Stomach (tissue), 9 donors: ENCODE data around the gene FDCSP. TPM values are rescaled to one million over a fixed set of nuclear protein-coding genes. Genes with fewer than 3 reads are reported as not detected.
A peak's percentile ranks its signal among the peaks of the same experiment; 100 is the strongest.

Source experiments
- DNase-seq, 2 donors: peaks; one replicate each; pipeline versions ENCODE4 v3.0.0 to v3.0.0-alpha.2; 2013 to 2019
- H3K27ac ChIP-seq, 5 donors: fragments of 200-600 bp in 4 of 5; sonication (generic) in 4 of 5; one replicate each; pipeline ENCODE4 v1.5.1; 2013 to 2019; ENCODE audit warnings: mild to moderate bottlenecking in 1 of 5, moderate library complexity in 1 of 5
- H3K27me3 ChIP-seq, 3 donors: fragments of 200-600 bp; sonication (generic); one replicate each; pipeline ENCODE4 v1.5.1; 2017 to 2019; ENCODE audit warnings: mixed run types in 1 of 3
- H3K36me3 ChIP-seq, 4 donors: fragments of 200-600 bp; sonication (generic); 1 replicate in 3 of 4; 2 replicates in 1 of 4; pipeline ENCODE4 v1.5.1; 2016 to 2019
- H3K4me1 ChIP-seq, 4 donors: fragments of 200-600 bp; sonication (generic); one replicate each; pipeline ENCODE4 v1.5.1; 2016 to 2019
- H3K4me3 ChIP-seq, 4 donors: fragments of 200-600 bp; sonication (generic) in 3 of 4; one replicate each; pipeline ENCODE4 v1.5.1; 2016 to 2019; ENCODE audit warnings: mild to moderate bottlenecking in 1 of 4
- H3K9me3 ChIP-seq, 4 donors: fragments of 200-600 bp; sonication (generic); one replicate each; pipeline ENCODE4 v1.5.1; 2016 to 2019
- CTCF ChIP-seq, 7 experiments: fragments of 450-650 bp in 4 of 7; fragments of 200-600 bp in 3 of 7; sonication (generic) in 3 of 7; IDR thresholded peaks; one replicate each; pipeline ENCODE4 v1.5.1; 2016 to 2019; ENCODE audit warnings: antibody characterized with exemption in 7 of 7, control low read depth in 2 of 7, mild to moderate bottlenecking in 1 of 7
- EP300 ChIP-seq: sonication (generic); formaldehyde crosslinking; IDR thresholded peaks from one replicate; pipeline ENCODE4 v1.6.1; 2017; ENCODE audit warnings: antibody characterized with exemption
- POLR2A ChIP-seq, 4 donors: fragments of 450-650 bp; IDR thresholded peaks; one replicate each; pipeline ENCODE4 v1.6.1; 2016; ENCODE audit warnings: antibody characterized with exemption in 4 of 4, control low read depth in 2 of 4, mild to moderate bottlenecking in 1 of 4, moderate library complexity in 1 of 4
- POLR2AphosphoS5 ChIP-seq, 3 donors: sonication (generic); formaldehyde crosslinking; IDR thresholded peaks; one replicate each; pipeline ENCODE4 v1.6.1; 2016; ENCODE audit warnings: antibody characterized with exemption in 3 of 3
- WGBS, 5 donors: extraction: QIAGEN DNeasy Blood & Tissue Kit in 3 of 5; methylation state at CpG; one replicate each; pipeline versions ENCODE4 v1.1.5 to v1.1.7; 2013 to 2018; 5-methylcytosine and 5-hydroxymethylcytosine counted together
- intact Hi-C: fragments of 100-400 bp; cut with DNase I; formaldehyde crosslinking; loops from one replicate; pipeline ENCODE4 v1.15.1; 2023; ENCODE audit warnings: low total_unique reads
- polyA plus RNA-seq, 3 donors: library from polyadenylated mRNA; stranded (reverse); fragments of 200-250 nt; gene quantifications; one replicate each; pipeline ENCODE4 v1.2.3, GENCODE V29; 2013
- total RNA-seq, 5 donors: library from RNA; depleted of rRNA; stranded (reverse); fragments of >200 nt; gene quantifications; one replicate each; pipeline versions ENCODE4 v1.1.0 to v1.2.3, GENCODE V29; 2014 to 2016
- donor health status: healthy with polysubstance abuse.
- donor health status: Bipolar disorder and iron deficiency.
- donor health status: healthy.

The FDCSP gene
- total and polyA plus RNA-seq, 8 donors, result 46.5 TPM; not detected in 7

- no peak for DNase-seq
- TF ChIP-seq POLR2AphosphoS5 (IDR thresholded peaks at IDR 0.05), result no peak
- TF ChIP-seq CTCF (IDR thresholded peaks at IDR 0.05), result no peak
- no peak for TF ChIP-seq EP300
- TF ChIP-seq POLR2A (IDR thresholded peaks at IDR 0.05), result no peak
- Histone ChIP-seq H3K4me3 (no peak overlapping the region), H3K9me3 (no peaks in the 10 kb centered on the region), H3K27ac (no peak overlapping the region), H3K4me1 (peaks cover 0 to 8% (median 0%) of the 10 kb centered on the region in 4 donors), H3K27me3 (no peaks in the 10 kb centered on the region), H3K36me3 (no peaks in the 10 kb centered on the region)
- WGBS, 5 donors, result 65 to 94% (median 79%) methylated on average over 4 of the region's 4 CpGs
- intact Hi-C loops, result no loop called here
Measured at GRCh38 chr4:70243091-70243490, 17.2 kb downstream of the FDCSP start.

- TF ChIP-seq CTCF (IDR thresholded peaks at IDR 0.05) (no peak), EP300 (no peak), POLR2AphosphoS5 (IDR thresholded peaks at IDR 0.05) (no peak), POLR2A (IDR thresholded peaks at IDR 0.05) (no peak)
- no peak overlapping the region for H3K4me3 ChIP-seq
- no peaks in the 10 kb centered on the region for H3K9me3 ChIP-seq
- no peaks in the 10 kb centered on the region for H3K27me3 ChIP-seq
- 10 to 60% (median 54%) methylated on average over 3 of the region's 3 CpGs for WGBS, 5 donors
- no peak overlapping the region for H3K27ac ChIP-seq
- H3K36me3 ChIP-seq, result no peaks in the 10 kb centered on the region
- no peak for DNase-seq
- H3K4me1 ChIP-seq, result no peaks in the 10 kb centered on the region
- intact Hi-C loops, result no loop called here
Measured at GRCh38 chr4:70251250-70251944, 25.5 kb downstream of the FDCSP start.

GRCh38 chr4:70251945-70252277 is 26.0 kb downstream of the FDCSP start:
- Histone ChIP-seq H3K27me3 (no peaks in the 10 kb centered on the region), H3K9me3 (no peaks in the 10 kb centered on the region), H3K36me3 (no peaks in the 10 kb centered on the region), H3K27ac (no peak overlapping the region), H3K4me3 (no peak overlapping the region), H3K4me1 (no peaks in the 10 kb centered on the region)
- DNase-seq, result no peak
- intact Hi-C loops, result no loop called here
- WGBS, 5 donors, result 28 to 55% (median 32%) methylated on average over 1 of the region's 1 CpG
- TF ChIP-seq POLR2AphosphoS5 (IDR thresholded peaks at IDR 0.05), result no peak
- TF ChIP-seq POLR2A (IDR thresholded peaks at IDR 0.05), result no peak
- no peak for TF ChIP-seq CTCF (IDR thresholded peaks at IDR 0.05)
- no peak for TF ChIP-seq EP300

GRCh38 chr4:70269674-70270073 is 43.8 kb downstream of the FDCSP start:
- Histone ChIP-seq H3K27me3 (no peaks in the 10 kb centered on the region), H3K9me3 (no peaks in the 10 kb centered on the region), H3K4me3 (no peak overlapping the region), H3K36me3 (no peaks in the 10 kb centered on the region), H3K4me1 (no peaks in the 10 kb centered on the region), H3K27ac (no peak overlapping the region)
- WGBS, 5 donors, result 4 to 17% (median 10%) methylated on average over 1 of the region's 1 CpG
- intact Hi-C loops, result no loop called here
- DNase-seq, result peak in 1 of 2 donors; percentile 28
- peak in 2 of 7 experiments; percentile 12 to 25 for TF ChIP-seq CTCF (IDR thresholded peaks at IDR 0.05)
- no peak for TF ChIP-seq POLR2A (IDR thresholded peaks at IDR 0.05)
- TF ChIP-seq POLR2AphosphoS5 (IDR thresholded peaks at IDR 0.05), result no peak
